ENCODE data around the gene SGCA. TPM values are rescaled to one million over a fixed set of nuclear protein-coding genes. Genes with fewer than 3 reads are reported as not detected.

The SGCA gene
- total RNA-seq, 1 donor = not detected

GRCh38 chr17:50192618-50193291 is 26.9 kb downstream of the SGCA start:
- no peak for TF ChIP-seq CTCF (IDR thresholded peaks at IDR 0.05; ENCODE audit: extremely low read depth, low read depth, low read length)
- Histone ChIP-seq H3K4me3 (ENCODE audit: insufficient read depth, low read length) (no peak overlapping the region), H3K9me3 (ENCODE audit: low read depth, low read length) (no peaks in the 10 kb centered on the region), H3K27me3 (ENCODE audit: insufficient read depth, low read length) (no peaks in the 10 kb centered on the region), H3K79me2 (ENCODE audit: insufficient read depth, low read length) (peaks cover 73% of the 10 kb centered on the region), H2AFZ (ENCODE audit: low read length) (no peak overlapping the region), H3K4me1 (ENCODE audit: insufficient read depth, low read length) (peaks cover 60% of the 10 kb centered on the region), H3K36me3 (ENCODE audit: insufficient read depth, low read length) (peaks cover 100% of the 10 kb centered on the region), H4K20me1 (ENCODE audit: insufficient read depth, low read length) (peaks cover 94% of the 10 kb centered on the region), H3K27ac (ENCODE audit: low read depth, low read length) (peak overlapping the region; percentile 96), H3K4me2 (ENCODE audit: insufficient read depth, low read length) (peak overlapping the region; percentile 11)
- DNase-seq (ENCODE audit: insufficient read length, low spot score, missing footprints) = peak; percentile 73

- peaks cover 93% of the 10 kb centered on the region for H4K20me1 ChIP-seq (ENCODE audit: insufficient read depth, low read length)
- peaks cover 99% of the 10 kb centered on the region for H3K36me3 ChIP-seq (ENCODE audit: insufficient read depth, low read length)
- H2AFZ ChIP-seq (ENCODE audit: low read length) = no peak overlapping the region
- H3K27me3 ChIP-seq (ENCODE audit: insufficient read depth, low read length) = no peaks in the 10 kb centered on the region
- peaks cover 89% of the 10 kb centered on the region for H3K79me2 ChIP-seq (ENCODE audit: insufficient read depth, low read length)
- DNase-seq (ENCODE audit: insufficient read length, low spot score, missing footprints) = peak; percentile 73
- no peak overlapping the region for H3K4me3 ChIP-seq (ENCODE audit: insufficient read depth, low read length)
- H3K9me3 ChIP-seq (ENCODE audit: low read depth, low read length) = no peaks in the 10 kb centered on the region
- H3K4me2 ChIP-seq (ENCODE audit: insufficient read depth, low read length) = peak overlapping the region; percentile 86
- H3K27ac ChIP-seq (ENCODE audit: low read depth, low read length) = peak overlapping the region; percentile 96
- TF ChIP-seq CTCF (IDR thresholded peaks at IDR 0.05; ENCODE audit: extremely low read depth, low read depth, low read length) = no peak
- peaks cover 72% of the 10 kb centered on the region for H3K4me1 ChIP-seq (ENCODE audit: insufficient read depth, low read length)
Measured at GRCh38 chr17:50194140-50194933, 28.5 kb downstream of the SGCA start.

GRCh38 chr17:50194934-50195865 is 29.4 kb downstream of the SGCA start:
- H3K27ac ChIP-seq (ENCODE audit: low read depth, low read length) = peak overlapping the region; percentile 96
- no peaks in the 10 kb centered on the region for H3K27me3 ChIP-seq (ENCODE audit: insufficient read depth, low read length)
- DNase-seq (ENCODE audit: insufficient read length, low spot score, missing footprints) = peak; percentile 92
- H3K4me2 ChIP-seq (ENCODE audit: insufficient read depth, low read length) = peak overlapping the region; percentile 86
- H3K4me3 ChIP-seq (ENCODE audit: insufficient read depth, low read length) = peak overlapping the region; percentile 99
- peaks cover 96% of the 10 kb centered on the region for H3K36me3 ChIP-seq (ENCODE audit: insufficient read depth, low read length)
- peak; percentile 44 for TF ChIP-seq CTCF (IDR thresholded peaks at IDR 0.05; ENCODE audit: extremely low read depth, low read depth, low read length)
- H4K20me1 ChIP-seq (ENCODE audit: insufficient read depth, low read length) = peaks cover 90% of the 10 kb centered on the region
- peaks cover 67% of the 10 kb centered on the region for H3K4me1 ChIP-seq (ENCODE audit: insufficient read depth, low read length)
- H3K9me3 ChIP-seq (ENCODE audit: low read depth, low read length) = no peaks in the 10 kb centered on the region
- H3K79me2 ChIP-seq (ENCODE audit: insufficient read depth, low read length) = peaks cover 92% of the 10 kb centered on the region
- no peak overlapping the region for H2AFZ ChIP-seq (ENCODE audit: low read length)

Measured in osteoblast (primary cell).